Ovary (tissue), 10 donors: ENCODE data around the gene ENOX2. TPM values are rescaled to one million over a fixed set of nuclear protein-coding genes. Genes with fewer than 3 reads are reported as not detected.

ENCODE experiments used
- DNase-seq, 5 donors: peaks; one replicate each; pipeline ENCODE4 v3.0.0-alpha.2; 2019 to 2020
- H3K27ac ChIP-seq, 2 donors: fragments of 200-600 bp; one replicate each; pipeline versions ENCODE4 v1.5.1 to v1.8.0; 2019 to 2022
- H3K27me3 ChIP-seq: fragments of 200-600 bp; one replicate; pipeline ENCODE4 v1.8.0; 2022
- H3K36me3 ChIP-seq: fragments of 200-600 bp; sonication (generic); one replicate; pipeline ENCODE4 v1.5.1; 2019
- H3K4me1 ChIP-seq: one replicate; pipeline ENCODE4 v1.8.1; 2013; ENCODE audit warnings: mild to moderate bottlenecking, moderate library complexity; ENCODE audit not compliant: insufficient read depth
- H3K4me3 ChIP-seq: fragments of 200-600 bp; sonication (generic); one replicate; pipeline ENCODE4 v1.5.1; 2017
- H3K9me3 ChIP-seq, 2 donors: fragments of 200-600 bp in 1 of 2; sonication (generic) in 1 of 2; one replicate each; pipeline versions ENCODE4 v1.5.1 to v1.8.1; 2013 to 2019; ENCODE audit warnings: mild to moderate bottlenecking in 1 of 2, moderate library complexity in 1 of 2
- EP300 ChIP-seq: sonication (generic); formaldehyde crosslinking; IDR thresholded peaks from one replicate; pipeline ENCODE4 v1.6.1; 2017; ENCODE audit warnings: antibody characterized with exemption
- POLR2A ChIP-seq: fragments of 450-650 bp; IDR thresholded peaks from one replicate; pipeline ENCODE4 v1.6.1; 2017; ENCODE audit warnings: antibody characterized with exemption, mild to moderate bottlenecking, moderate library complexity
- WGBS, 3 donors: extraction: QIAGEN DNeasy Blood & Tissue Kit in 1 of 3; methylation state at CpG; one replicate each; pipeline versions ENCODE4 v1.1.5 to v1.1.7; 2013 to 2017; 5-methylcytosine and 5-hydroxymethylcytosine counted together
- intact Hi-C, 4 donors: fragments of 100-400 bp; cut with DNase I; formaldehyde crosslinking; loops; one replicate each; pipeline versions ENCODE4 v1.11.0 to v1.15.1; 2022 to 2023
- long read RNA-seq, 3 donors: library from polyadenylated mRNA in 2 of 3; unstranded in 2 of 3; transcript quantifications; one replicate each; pipeline ENCODE4 v2.0.0 and lab custom pipeline, GENCODE V29; 2021 to 2026
- polyA plus RNA-seq, 2 donors: library from polyadenylated mRNA; stranded (reverse); fragments of 200-250 nt in 1 of 2; fragments of 350-450 nt in 1 of 2; fragmentation: Illumina TruSeq in 1 of 2; extraction: RNeasy Lipid Tissue Mini Kit (QIAGEN cat#74804) in 1 of 2; gene quantifications; one replicate each; pipeline ENCODE4 v1.2.3, GENCODE V29; 2013 to 2014
- total RNA-seq, 7 donors: library from RNA; depleted of rRNA in 2 of 7; stranded (reverse); fragments of >200 nt in 2 of 7; fragmentation: NEBNext Ultra II Directional in 3 of 7; extraction: Animal tissue kit (Norgen Biotek cat#: 25700) in 3 of 7; gene quantifications; one replicate each; pipeline versions ENCODE4 v1.1.0 to v1.2.4, GENCODE V29; 2016 to 2023
- TF ChIP-seq, protein P1 (sequence below), 3 donors: fragments of 450-650 bp in 2 of 3; fragments of 200-600 bp in 1 of 3; IDR thresholded peaks; one replicate each; pipeline versions ENCODE4 v1.5.1 to v1.8.0; 2016 to 2022; ENCODE audit warnings: antibody characterized with exemption in 3 of 3, mild to moderate bottlenecking in 1 of 3
- donor health status: DM: no; HTN: no; CAD: no; lungs with moderate emphysema.
- donor health status: DM: no; HTN: no; CAD: no.
- donor health status: Bipolar disorder and iron deficiency.
- donor health status: DM: yes; HTN: yes; CAD: no.
- donor health status: DM: no; HTN: no; CAD: no.
- donor health status: DM: yes; HTN: yes; CAD: no.

Gene ENOX2
- total RNA-seq (10 to 100 TPM in 5 of 7 donors, 1 to 10 TPM in 2; 5.4 to 15.2 (median 13.1) TPM), polyA plus RNA-seq (10 to 100 TPM in 1 of 2 donors, 1 to 10 TPM in 1; 5.4 to 17.8 TPM)
- long read RNA-seq, donor 1, full-length matches to known transcripts = 18 of 62 reads
- long read RNA-seq, donor 1, partial matches to known transcripts = 32 of 62 reads
- long read RNA-seq, donor 1, other reads (novel, unspliced or antisense) = 12 of 62 reads
- long read RNA-seq, donor 2, full-length matches to known transcripts = 2 of 2 reads
- long read RNA-seq, donor 2, partial matches to known transcripts = 0 of 2 reads
- long read RNA-seq, donor 2, other reads (novel, unspliced or antisense) = 0 of 2 reads
- long read RNA-seq, donor 3, full-length matches to known transcripts = 16 of 21 reads
- long read RNA-seq, donor 3, partial matches to known transcripts = 2 of 21 reads
- long read RNA-seq, donor 3, other reads (novel, unspliced or antisense) = 3 of 21 reads

DNA sequence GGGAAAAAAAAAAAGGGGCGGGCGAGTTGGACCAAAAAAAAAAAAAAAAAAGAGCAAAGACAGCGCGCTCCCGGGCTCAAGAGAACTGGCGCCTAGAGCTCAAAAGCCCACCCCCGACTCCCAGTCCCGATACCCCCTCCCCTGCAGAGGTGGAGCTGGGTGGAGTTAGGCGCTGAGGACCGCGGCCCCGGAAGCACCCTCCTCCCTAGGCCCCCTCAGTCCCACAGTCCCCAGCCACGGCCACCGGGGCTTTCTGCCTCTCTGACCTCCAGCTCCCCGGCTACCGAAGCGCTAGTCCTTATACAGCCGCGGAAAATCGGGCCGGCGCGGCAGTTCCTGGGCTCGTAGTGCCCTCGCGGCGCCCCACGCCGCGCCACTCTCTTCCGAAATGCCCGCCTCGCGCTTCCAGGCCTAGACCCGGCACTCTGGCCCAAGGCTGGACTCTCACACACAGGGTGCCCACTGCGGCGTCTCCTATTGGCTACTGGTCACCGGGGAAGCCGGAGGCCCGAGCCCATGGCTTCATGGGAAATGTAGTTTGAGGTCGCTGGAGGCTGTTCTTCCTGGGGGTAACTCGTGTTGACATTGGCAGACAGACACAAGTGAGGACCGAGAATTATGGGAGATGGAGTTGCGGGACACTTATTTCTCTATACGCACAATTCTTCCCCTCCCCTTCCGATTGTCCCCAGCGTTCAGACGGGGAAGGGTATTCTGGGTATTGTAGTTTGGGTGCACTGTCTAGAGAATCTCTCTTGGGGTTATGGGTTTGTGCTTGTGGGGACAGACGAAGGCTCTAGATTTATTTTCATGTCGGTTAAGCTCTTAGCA lies at the start of gene ENOX2:
Gene ENOX2 (minus strand): TSS at position 427 of the 831 bp plus-strand sequence. CDS start 199,993 bp downstream, outside the sequence.
- no peaks in the 10 kb centered on the region for H3K27me3 ChIP-seq
- H3K4me1 ChIP-seq = no peaks in the 10 kb centered on the region
- peak within 1 kb of the TSS in 1 of 2 donors; percentile 81 for H3K27ac ChIP-seq
- peak; percentile 86 to 91 (median 88) for DNase-seq
- H3K36me3 ChIP-seq = no peaks in the 10 kb centered on the region
- 27 to 34% (median 31%) methylated on average over 49 to 50 of the region's 50 CpGs for WGBS, 3 donors
- no peaks in the 10 kb centered on the region for H3K9me3 ChIP-seq
- TF ChIP-seq, protein P1, sequence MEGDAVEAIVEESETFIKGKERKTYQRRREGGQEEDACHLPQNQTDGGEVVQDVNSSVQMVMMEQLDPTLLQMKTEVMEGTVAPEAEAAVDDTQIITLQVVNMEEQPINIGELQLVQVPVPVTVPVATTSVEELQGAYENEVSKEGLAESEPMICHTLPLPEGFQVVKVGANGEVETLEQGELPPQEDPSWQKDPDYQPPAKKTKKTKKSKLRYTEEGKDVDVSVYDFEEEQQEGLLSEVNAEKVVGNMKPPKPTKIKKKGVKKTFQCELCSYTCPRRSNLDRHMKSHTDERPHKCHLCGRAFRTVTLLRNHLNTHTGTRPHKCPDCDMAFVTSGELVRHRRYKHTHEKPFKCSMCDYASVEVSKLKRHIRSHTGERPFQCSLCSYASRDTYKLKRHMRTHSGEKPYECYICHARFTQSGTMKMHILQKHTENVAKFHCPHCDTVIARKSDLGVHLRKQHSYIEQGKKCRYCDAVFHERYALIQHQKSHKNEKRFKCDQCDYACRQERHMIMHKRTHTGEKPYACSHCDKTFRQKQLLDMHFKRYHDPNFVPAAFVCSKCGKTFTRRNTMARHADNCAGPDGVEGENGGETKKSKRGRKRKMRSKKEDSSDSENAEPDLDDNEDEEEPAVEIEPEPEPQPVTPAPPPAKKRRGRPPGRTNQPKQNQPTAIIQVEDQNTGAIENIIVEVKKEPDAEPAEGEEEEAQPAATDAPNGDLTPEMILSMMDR (IDR thresholded peaks at IDR 0.05) = no peak
- TF ChIP-seq EP300 (no peak), POLR2A (peak; percentile 64)
- H3K4me3 ChIP-seq = peak within 1 kb of the TSS; percentile 53
- intact Hi-C loops = no loop called here

DNA sequence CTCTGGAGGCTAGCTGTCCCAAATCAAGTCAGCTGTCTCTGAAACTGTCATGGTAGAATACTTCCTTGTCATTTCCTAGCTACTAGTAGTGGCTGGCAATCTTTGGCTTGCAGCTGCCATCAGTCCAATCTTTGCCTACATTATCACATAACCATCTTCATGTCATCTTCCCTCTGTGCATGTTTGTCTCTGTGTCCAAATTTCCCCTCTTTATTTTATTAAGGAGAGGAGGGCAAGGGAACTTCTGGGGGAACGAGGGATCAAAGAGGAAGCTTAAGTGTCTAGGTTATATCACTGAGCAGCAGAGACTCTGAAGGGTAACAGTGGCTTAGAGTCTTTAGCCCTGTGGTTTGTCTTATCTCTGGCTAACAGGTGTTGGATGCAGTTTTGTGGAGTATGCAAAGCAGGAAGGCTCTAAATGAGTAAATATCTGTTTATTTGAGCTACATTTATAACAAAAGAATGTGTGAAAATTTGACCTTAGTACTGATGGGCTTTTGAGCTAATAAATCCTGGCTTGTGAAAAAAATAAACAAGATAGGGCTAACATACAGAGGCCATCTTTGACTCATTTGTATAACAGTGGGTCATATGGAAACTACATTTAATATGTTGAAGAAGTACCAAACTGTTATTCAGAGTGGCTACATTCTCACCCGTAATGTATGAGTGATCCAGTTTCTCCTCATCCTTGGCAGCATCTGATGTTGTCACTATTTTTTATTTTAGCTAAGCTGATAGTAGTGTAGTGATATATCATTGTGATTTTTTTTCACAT lies 49.4 kb upstream of the ENOX2 start:
- DNase-seq = no peak
- H3K27ac ChIP-seq = no peak overlapping the region
- 43 to 57% (median 46%) methylated on average over 2 of the region's 2 CpGs for WGBS, 3 donors
- H3K36me3 ChIP-seq = no peaks in the 10 kb centered on the region
- H3K27me3 ChIP-seq = no peaks in the 10 kb centered on the region
- H3K9me3 ChIP-seq = no peaks in the 10 kb centered on the region
- TF ChIP-seq, protein P1 (IDR thresholded peaks at IDR 0.05) = no peak
- TF ChIP-seq POLR2A (no peak), EP300 (no peak)
- no peaks in the 10 kb centered on the region for H3K4me1 ChIP-seq
- intact Hi-C loops = no loop called here
- no peak overlapping the region for H3K4me3 ChIP-seq

GRCh38 chrX:130944230-130944629 lies 41.2 kb upstream of the ENOX2 start:
- Histone ChIP-seq H3K4me1 (no peaks in the 10 kb centered on the region), H3K4me3 (no peak overlapping the region), H3K27me3 (no peaks in the 10 kb centered on the region), H3K27ac (no peak overlapping the region), H3K36me3 (no peaks in the 10 kb centered on the region), H3K9me3 (peaks cover 0 to 2% of the 10 kb centered on the region in 2 donors)
- TF ChIP-seq, protein P1 (IDR thresholded peaks at IDR 0.05) = no peak
- TF ChIP-seq POLR2A (no peak), EP300 (no peak)
- no peak for DNase-seq
- 50 to 55% (median 52%) methylated on average over 2 of the region's 2 CpGs for WGBS, 3 donors
- intact Hi-C loops = no loop called here

DNA sequence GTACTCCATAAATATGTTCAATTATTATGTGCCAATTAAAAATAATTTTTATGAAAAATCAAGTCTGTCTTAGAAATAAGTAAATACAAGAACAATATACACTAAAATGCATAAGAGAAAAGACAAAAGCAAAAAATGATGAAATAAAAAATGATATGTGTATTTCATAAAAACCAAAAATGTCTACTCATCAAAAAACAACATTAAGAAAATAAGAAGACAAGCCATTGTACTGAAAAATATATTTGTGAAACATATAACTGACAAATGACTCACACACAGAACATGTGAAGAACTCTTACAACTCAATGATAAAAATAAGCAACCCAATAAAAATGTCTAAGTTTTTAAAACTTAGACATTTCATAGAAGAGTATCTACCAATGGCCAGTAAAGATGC lies 34.1 kb upstream of the ENOX2 start:
- Histone ChIP-seq H3K4me1 (no peaks in the 10 kb centered on the region), H3K9me3 (no peaks in the 10 kb centered on the region), H3K27me3 (no peaks in the 10 kb centered on the region), H3K4me3 (no peak overlapping the region), H3K36me3 (no peaks in the 10 kb centered on the region), H3K27ac (no peak overlapping the region)
- TF ChIP-seq, protein P1 (IDR thresholded peaks at IDR 0.05) = no peak
- TF ChIP-seq EP300 (no peak), POLR2A (no peak)
- no peak for DNase-seq
- intact Hi-C loops = no loop called here
